Parathyroid adenoma (tissue), 2 donors: Measurements from ENCODE around the gene OR5AC2.

Experiments
- H2AFZ ChIP-seq: fragments of 300-600 bp; sonication (generic); one replicate; pipeline ENCODE4 v1.7.0; 2017; ENCODE audit warnings: antibody characterized with exemption, mild to moderate bottlenecking
- H3K27ac ChIP-seq: fragments of 300-600 bp; sonication (generic); one replicate; pipeline ENCODE4 v1.7.0; 2017
- H3K27me3 ChIP-seq: fragments of 300-600 bp; sonication (generic); one replicate; pipeline ENCODE4 v1.7.0; 2017; ENCODE audit warnings: low read length; ENCODE audit not compliant: control insufficient read depth, insufficient read depth
- H3K36me3 ChIP-seq: fragments of 300-600 bp; sonication (generic); one replicate; pipeline ENCODE4 v1.7.0; 2017; ENCODE audit warnings: low read length; ENCODE audit not compliant: control insufficient read depth, insufficient read depth
- H3K4me1 ChIP-seq: fragments of 300-600 bp; sonication (generic); one replicate; pipeline ENCODE4 v1.7.0; 2017; ENCODE audit warnings: control low read depth
- H3K4me2 ChIP-seq: fragments of 300-600 bp; sonication (generic); one replicate; pipeline ENCODE4 v1.7.0; 2017; ENCODE audit warnings: low read length
- H3K4me3 ChIP-seq: fragments of 300-600 bp; sonication (generic); one replicate; pipeline ENCODE4 v1.7.0; 2017; ENCODE audit warnings: low read depth, low read length
- H3K79me2 ChIP-seq: fragments of 300-600 bp; sonication (generic); one replicate; pipeline ENCODE4 v1.7.0; 2017; ENCODE audit warnings: control low read depth
- H3K9ac ChIP-seq: fragments of 300-600 bp; sonication (generic); one replicate; pipeline ENCODE4 v1.7.0; 2017; ENCODE audit warnings: mild to moderate bottlenecking
- H3K9me3 ChIP-seq: fragments of 300-600 bp; sonication (generic); one replicate; pipeline ENCODE4 v1.7.0; 2017; ENCODE audit warnings: low read length; ENCODE audit not compliant: control insufficient read depth
- TF ChIP-seq, protein P1 (sequence below): fragments of 300-600 bp; sonication (generic); IDR thresholded peaks from one replicate; pipeline ENCODE4 v1.7.0; 2017; ENCODE audit warnings: antibody characterized with exemption, mild to moderate bottlenecking
- donor health status: primary hyperparathyroidism.

OR5AC2 gene, protein sequence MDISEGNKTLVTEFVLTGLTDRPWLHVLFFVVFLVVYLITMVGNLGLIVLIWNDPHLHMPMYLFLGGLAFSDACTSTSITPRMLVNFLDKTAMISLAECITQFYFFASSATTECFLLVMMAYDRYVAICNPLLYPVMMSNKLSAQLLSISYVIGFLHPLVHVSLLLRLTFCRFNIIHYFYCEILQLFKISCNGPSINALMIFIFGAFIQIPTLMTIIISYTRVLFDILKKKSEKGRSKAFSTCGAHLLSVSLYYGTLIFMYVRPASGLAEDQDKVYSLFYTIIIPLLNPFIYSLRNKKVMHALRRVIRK

DNA sequence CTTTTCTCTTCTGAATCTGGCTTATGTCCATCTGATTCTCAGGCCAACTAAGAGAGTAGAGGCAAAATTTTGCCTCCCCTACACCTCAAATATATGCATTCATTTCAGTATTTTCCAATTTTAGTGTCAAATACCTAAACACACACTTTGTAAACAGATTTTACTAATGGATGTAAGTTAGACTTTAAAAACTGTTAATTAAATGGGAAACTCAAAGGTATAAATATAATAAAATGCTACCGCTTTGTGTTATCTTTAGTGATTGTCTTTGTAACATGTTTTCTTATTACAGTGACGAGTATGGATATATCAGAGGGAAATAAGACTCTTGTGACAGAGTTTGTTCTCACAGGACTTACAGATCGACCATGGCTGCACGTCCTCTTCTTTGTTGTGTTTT is at the start of gene OR5AC2:
TSS of gene OR5AC2 (plus strand) at position 301 of the 400 bp plus-strand sequence. CDS start at position 301, 0 bp downstream.
- H3K27me3 ChIP-seq = no peaks in the 10 kb centered on the region
- no peaks in the 10 kb centered on the region for H3K9me3 ChIP-seq
- no peak within 1 kb of the TSS for H3K9ac ChIP-seq
- TF ChIP-seq, protein P1, sequence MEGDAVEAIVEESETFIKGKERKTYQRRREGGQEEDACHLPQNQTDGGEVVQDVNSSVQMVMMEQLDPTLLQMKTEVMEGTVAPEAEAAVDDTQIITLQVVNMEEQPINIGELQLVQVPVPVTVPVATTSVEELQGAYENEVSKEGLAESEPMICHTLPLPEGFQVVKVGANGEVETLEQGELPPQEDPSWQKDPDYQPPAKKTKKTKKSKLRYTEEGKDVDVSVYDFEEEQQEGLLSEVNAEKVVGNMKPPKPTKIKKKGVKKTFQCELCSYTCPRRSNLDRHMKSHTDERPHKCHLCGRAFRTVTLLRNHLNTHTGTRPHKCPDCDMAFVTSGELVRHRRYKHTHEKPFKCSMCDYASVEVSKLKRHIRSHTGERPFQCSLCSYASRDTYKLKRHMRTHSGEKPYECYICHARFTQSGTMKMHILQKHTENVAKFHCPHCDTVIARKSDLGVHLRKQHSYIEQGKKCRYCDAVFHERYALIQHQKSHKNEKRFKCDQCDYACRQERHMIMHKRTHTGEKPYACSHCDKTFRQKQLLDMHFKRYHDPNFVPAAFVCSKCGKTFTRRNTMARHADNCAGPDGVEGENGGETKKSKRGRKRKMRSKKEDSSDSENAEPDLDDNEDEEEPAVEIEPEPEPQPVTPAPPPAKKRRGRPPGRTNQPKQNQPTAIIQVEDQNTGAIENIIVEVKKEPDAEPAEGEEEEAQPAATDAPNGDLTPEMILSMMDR = no peak
- H3K4me1 ChIP-seq = no peaks in the 10 kb centered on the region
- no peaks in the 10 kb centered on the region for H3K36me3 ChIP-seq
- no peaks in the 10 kb centered on the region for H3K79me2 ChIP-seq
- H3K4me3 ChIP-seq = no peak within 1 kb of the TSS
- H3K4me2 ChIP-seq = no peak within 1 kb of the TSS
- no peak within 1 kb of the TSS for H2AFZ ChIP-seq
- no peak within 1 kb of the TSS for H3K27ac ChIP-seq

DNA sequence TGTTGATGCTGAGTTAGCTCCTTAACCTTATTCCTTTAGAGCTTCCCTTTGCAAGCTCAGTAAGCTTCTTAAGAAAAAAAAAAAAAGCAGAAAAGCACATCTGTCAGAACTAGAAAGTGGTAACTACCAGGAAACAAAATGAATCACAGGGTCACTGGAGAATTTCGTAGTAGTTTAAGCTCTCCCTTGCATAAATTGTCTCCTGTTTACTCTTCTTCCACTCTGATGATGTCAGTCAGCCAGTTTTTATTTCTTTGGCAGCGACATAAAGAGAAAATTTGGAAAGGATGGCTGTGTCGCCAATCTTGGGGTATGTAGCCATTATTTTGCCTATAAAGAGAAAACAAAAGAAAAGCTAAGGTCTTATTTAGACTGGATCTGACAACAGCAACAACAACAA is 48.7 kb upstream of the OR5AC2 start:
- no peak overlapping the region for H3K27ac ChIP-seq
- no peaks in the 10 kb centered on the region for H3K36me3 ChIP-seq
- no peaks in the 10 kb centered on the region for H3K27me3 ChIP-seq
- H3K4me2 ChIP-seq = no peak overlapping the region
- no peak overlapping the region for H3K9ac ChIP-seq
- no peaks in the 10 kb centered on the region for H3K79me2 ChIP-seq
- no peak overlapping the region for H2AFZ ChIP-seq
- TF ChIP-seq, protein P1 = no peak
- no peaks in the 10 kb centered on the region for H3K9me3 ChIP-seq
- no peaks in the 10 kb centered on the region for H3K4me1 ChIP-seq
- no peak overlapping the region for H3K4me3 ChIP-seq

DNA sequence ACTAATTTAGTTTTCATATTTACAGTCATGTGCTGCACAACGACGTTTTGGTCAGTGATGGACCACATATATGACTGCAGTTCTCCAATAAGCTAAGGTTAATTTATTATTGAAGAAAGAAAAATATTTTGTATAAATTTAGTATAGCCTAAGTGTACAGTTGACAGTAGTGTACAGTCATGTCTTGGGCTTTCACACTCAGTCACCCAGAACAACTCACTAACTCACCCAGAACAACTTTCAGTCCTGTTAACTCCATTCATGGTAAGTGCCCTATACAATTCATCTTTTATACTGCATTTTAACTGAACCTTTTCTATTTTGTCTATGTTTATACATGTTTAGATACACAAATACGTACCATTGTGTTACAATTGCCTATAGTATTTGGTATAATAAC is 48.1 kb upstream of the OR5AC2 start:
- Histone ChIP-seq H3K4me2 (no peak overlapping the region), H3K36me3 (no peaks in the 10 kb centered on the region), H3K9ac (no peak overlapping the region), H3K27ac (no peak overlapping the region), H3K27me3 (no peaks in the 10 kb centered on the region), H3K4me1 (no peaks in the 10 kb centered on the region), H3K79me2 (no peaks in the 10 kb centered on the region), H2AFZ (no peak overlapping the region), H3K4me3 (no peak overlapping the region), H3K9me3 (no peaks in the 10 kb centered on the region)
- TF ChIP-seq, protein P1 = no peak

DNA sequence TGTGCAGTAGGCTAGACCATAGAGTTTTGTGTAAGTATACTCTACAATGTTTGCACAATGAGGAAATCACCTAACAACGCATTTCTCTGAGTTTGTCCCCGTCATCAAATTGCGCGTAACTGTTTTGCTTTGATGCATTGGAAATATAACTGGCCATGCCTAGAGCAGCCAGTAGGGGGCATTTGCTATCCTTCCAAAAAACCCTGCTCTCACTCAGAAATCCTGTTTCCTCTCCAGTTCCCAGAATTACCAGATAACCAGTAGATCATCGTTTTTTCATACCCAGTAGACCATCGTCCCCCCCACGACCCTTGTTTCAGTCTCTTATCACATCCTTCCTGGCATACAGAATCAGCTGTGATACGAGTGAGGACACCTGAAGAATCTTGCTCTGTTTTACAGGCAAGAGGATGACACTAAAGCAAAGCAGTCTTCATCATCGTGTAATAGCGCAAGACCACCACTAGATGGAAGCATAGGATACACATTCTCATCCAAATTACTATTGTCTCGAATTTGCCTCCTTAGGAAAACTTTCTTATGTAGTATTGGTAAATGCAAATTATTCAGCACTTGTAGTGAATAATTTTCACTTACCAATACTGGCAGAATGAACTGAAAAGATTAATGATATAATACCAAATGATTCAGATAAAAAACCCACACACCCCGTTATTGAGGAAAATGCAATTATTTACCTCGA is 47.5 kb upstream of the OR5AC2 start:
- Histone ChIP-seq H3K9ac (no peak overlapping the region), H3K4me3 (peak overlapping the region; percentile 31), H3K4me2 (peak overlapping the region; percentile 63), H3K27ac (no peak overlapping the region), H3K36me3 (no peaks in the 10 kb centered on the region), H3K79me2 (no peaks in the 10 kb centered on the region), H3K4me1 (no peaks in the 10 kb centered on the region), H2AFZ (peak overlapping the region; percentile 59), H3K27me3 (no peaks in the 10 kb centered on the region), H3K9me3 (no peaks in the 10 kb centered on the region)
- TF ChIP-seq, protein P1 = peak; percentile 85
